IPS-NIHi7 (cell line): ENCODE results near the gene ACKR3.

ENCODE experiments used
- DNase-seq: peaks from one replicate; pipeline ENCODE4 v3.0.0; 2012; ENCODE audit warnings: mixed read lengths; ENCODE audit errors: extremely low spot score

Gene ACKR3

GRCh38 chr2:236608188-236608525, 38.5 kb downstream of the ACKR3 start:
- no peak for DNase-seq

- DNase-seq: no peak
These were observed 39.1 kb downstream of the ACKR3 start for GRCh38 chr2:236608710-236609109.

GRCh38 chr2:236610991-236611821, 41.6 kb downstream of the ACKR3 start:
- DNase-seq: no peak

DNA sequence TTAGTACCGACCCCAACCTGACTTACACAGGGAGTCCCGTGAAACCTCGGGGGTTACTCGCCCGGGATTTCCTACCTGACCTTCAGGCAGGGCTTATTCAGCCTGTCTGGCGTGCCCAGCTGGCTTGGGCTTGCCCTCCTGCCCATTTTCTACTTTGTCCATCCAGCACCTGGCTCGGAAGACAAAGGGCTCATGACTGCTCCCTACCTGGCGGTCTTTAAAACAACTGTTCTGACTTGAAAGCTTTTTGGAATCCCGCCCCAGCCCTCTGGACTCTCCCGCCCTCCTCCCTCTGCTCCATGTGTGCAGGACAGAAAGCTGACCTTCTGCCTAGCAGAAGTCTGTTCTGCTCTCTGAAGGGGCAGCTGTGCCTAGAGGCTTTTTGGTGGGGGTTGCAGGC, 43.1 kb downstream of the ACKR3 start:
- peak; percentile 35 for DNase-seq

DNA sequence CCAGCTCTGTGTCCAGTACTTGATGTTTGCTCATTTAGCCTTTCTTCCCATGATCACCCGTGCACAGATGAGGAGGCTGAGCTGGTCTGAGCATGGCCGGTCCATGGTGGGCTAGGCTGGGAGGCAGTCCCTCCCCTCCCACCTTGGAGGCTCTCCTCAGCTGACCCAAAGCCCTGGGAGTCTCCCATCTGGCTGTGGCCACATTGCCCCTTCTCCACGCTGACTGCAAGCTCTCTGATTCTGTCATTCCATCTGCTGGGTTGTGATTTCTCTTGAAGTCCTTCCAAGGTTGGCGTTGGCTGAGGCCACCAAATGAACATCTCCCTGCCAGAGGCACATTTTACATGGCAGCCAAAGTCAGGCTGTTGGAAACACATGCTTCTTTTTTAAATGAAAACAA, 44.0 kb downstream of the ACKR3 start:
- DNase-seq: no peak

DNA sequence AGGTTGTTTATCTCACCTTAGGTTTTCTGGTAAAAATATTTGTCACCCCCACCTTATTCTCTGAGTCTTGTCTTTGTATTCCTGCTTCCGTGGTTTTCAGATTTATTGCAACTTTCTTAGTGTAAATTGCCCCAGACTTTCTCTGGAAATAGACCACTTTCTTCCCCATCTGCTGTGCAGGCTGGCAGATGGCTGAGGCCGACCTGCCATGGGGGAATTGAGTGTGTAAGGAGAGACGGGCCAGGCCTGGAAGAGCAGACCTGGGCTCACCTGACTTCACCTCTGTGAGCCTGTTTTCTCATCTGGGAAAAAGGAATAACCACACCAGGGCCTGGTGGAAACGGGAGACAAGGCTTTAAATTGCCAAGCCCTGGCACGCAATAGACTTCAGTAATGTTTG, 44.9 kb downstream of the ACKR3 start:
- DNase-seq: no peak

DNA sequence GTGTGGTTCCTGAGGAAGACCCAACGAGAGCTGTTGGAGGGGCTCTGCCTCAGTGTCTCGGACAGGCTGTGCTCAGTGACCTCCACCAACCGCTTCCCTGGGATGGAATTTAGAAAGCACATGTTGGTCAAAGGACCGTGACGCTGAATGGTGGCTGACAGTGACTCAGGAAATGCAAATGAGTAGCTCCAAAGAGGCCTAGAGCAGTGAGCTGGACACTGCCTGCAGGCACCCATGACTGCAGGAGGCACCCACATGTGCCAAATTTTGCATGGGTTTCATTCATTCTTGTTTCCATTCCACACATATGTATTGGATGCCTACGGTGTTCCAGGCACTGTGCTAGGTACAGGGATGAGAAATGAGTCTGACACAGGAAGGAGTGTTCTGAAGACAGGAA, 46.4 kb downstream of the ACKR3 start:
- DNase-seq: no peak

- no peak for DNase-seq
These were observed 47.0 kb downstream of the ACKR3 start for GRCh38 chr2:236616624-236617023.

DNA sequence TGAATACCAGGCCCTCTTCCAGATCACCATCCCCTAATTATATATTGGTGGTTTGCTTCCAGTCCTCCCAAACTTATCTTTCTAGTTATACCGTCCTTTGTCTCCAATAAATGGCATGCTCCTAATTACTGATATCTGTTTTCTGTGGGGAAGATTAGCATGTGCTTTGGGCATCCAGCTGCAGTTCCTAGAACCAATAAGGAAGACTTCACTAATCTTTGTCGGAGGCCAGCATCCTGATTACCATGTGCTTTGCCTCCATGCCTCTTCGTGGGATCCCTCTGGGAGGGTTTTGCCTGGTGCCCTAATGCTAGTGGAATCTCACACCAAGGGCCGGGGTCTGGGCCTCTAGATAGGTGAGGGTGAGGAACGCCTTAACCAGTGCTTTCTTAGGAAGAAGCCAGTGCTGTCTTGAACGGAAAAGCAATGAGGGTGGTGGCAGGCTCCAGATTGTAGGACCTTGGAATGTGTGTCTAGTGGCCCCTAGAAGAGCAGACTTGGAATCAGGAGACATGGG, 47.7 kb downstream of the ACKR3 start:
- no peak for DNase-seq

GRCh38 chr2:236617796-236618195, 48.2 kb downstream of the ACKR3 start:
- DNase-seq: no peak

- no peak for DNase-seq
These were observed 48.7 kb downstream of the ACKR3 start for GRCh38 chr2:236618370-236618769.

DNA sequence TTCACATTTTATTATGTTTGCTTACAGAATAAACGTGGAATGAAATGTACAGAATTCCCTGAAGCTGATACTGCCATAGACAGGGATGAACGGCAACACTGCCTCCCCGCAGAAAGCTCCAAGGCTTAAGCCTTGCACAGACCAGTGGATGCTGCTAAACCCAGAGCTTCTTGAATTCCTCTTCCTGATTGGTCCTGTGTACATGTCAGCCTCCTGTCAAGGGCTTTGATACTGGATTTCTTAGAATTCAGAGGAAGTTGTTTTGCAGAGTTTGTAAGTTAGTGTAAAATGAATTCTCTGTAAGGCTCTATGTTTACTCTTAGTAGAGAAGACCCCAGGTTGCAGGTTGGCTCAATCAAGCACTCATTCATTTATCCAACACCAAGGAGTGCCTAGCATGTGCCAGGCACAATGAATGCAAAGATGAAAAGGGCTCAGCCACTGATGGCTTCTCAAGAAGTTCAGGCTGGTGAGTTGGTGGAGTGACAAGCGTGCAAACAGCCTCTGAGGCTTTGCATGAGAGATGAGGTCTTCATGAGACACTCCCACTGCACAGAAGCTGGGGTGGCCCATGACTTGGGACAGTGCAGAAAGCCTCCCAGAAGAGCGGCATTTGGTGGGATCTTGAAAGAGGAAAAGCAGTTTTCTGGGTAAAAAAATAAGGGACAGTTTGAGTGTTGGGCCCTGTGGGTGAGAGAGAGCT, 50.4 kb downstream of the ACKR3 start:
- DNase-seq: no peak

- no peak for DNase-seq
These were observed 52.2 kb downstream of the ACKR3 start for GRCh38 chr2:236621786-236622185.

GRCh38 chr2:236622201-236622600, 52.6 kb downstream of the ACKR3 start:
- no peak for DNase-seq

GRCh38 chr2:236622660-236623059, 53.0 kb downstream of the ACKR3 start:
- no peak for DNase-seq

DNA sequence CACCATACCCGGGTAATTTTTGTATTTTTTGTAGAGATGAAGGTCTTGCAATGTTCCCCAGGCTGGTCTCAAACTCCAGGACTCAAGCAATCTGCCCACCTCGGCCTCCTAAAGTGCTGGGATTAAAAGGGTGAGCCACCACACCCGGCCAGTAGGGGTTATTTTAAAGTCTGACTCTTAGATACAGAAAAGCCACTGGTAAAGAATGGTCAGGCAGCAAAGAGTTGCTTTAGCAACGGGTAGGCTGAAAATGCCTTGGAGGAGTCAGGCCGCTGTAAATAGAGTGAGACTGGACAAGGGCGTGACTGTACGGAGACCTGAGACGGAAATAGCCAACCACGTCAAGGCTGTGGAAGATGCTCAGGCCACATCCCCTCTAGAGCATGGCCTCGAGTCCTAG, 54.2 kb downstream of the ACKR3 start:
- DNase-seq: no peak

DNA sequence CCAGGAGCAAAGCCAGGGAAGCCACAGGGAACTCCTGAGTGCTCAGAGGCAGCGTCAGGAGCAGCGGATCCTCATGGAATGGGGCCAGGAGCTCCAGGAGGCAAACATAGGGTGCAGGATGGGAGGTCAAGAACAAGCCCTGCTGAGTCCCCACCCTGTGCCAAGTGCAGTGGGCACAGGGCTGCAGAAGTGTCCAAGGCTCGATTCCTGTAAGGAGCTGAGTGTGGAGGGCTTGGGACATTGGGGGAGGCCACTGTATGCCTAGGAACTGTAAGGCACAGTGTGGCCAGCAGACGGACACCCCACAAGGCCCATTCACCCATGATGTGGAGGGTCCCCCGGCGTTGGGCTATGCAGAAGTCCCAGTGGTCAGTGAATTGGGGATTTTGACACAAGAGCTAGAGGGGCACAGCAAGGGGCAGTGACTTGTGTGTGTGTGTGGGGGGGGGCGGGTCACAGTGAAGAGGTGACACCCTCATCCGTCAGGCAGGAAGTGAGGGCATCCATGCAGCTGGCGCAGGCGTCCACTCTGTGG, 55.6 kb downstream of the ACKR3 start:
- no peak for DNase-seq

- DNase-seq: no peak
These were observed 56.9 kb downstream of the ACKR3 start for GRCh38 chr2:236626391-236627150.

GRCh38 chr2:236627193-236627592, 57.6 kb downstream of the ACKR3 start:
- no peak for DNase-seq

DNA sequence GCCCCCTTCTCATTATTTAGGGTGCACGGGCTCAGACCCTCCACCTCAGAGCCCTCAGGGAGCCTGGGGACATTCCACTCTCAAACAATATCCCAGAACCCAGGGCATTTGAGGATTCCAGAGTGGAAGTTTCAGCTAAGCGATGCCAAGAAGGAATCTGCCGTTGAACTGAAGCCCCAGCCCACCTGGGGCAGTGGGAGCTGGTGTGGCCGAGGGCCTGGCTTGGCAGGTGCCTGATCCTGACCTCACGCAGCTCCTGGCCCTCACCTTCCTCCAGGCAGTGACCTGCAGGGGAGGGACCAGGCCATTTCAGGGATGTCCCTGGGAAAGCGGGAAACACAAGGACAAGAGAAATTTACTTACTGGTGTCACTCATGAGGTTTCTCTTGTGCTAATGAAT, 58.2 kb downstream of the ACKR3 start:
- DNase-seq: no peak

- no peak for DNase-seq
These were observed 58.8 kb downstream of the ACKR3 start for GRCh38 chr2:236628256-236628901.
